Measurements from ENCODE around the gene ZNF318. TPM values are rescaled to one million over a fixed set of nuclear protein-coding genes. Genes with fewer than 3 reads are reported as not detected.
"Not testable (repeated sequence)": the region's sequence is repeated elsewhere in the genome, so short reads cannot be mapped to it uniquely, and the experiment has no call there.

ZNF318 gene
- 14.0 TPM for polyA plus RNA-seq (2013, experiment 1 of 2)
- polyA plus RNA-seq (2013, experiment 2 of 2), result 14.1 TPM

DNA sequence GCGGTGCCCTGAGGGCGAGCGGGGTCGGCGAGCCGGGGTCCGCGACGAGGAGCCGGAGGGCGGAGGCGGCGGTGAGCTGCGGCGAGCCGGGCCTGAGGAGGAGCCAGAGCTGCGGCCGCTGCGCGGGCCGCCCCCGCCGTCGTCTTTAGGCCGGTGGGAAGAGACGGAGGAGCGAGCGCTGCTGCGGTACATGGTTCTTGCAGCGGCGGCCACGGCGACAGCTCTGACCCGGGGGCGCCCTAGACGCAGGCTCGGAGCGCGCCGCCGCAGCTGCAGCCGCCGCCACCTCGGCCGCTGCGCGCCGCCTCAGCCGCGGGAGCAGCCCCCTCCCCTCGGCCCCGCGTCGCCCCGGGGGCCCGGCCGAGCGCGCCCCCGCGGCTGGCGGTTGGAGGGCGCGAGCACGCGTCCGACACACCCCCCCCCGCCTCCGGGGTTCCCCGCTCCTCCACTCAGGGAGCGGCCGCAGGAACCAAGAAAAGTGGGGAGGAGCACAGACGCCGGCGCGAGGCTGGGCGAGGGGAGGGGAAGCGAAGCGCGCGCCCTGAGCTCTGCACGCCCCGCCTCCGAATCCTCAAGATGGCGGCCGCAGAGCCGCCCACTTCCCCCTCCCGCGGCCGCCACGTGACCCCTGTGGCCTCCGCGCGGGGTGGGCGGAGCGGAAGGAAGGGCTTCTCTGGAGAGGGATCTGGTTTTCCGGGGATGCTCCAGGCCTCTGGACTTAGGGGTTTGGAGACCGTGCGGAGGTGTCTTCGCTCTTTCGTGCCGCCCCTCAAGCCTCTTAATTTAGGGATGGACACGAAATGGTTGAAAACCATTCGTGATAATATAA is at the start of gene ZNF318:
TSS of gene ZNF318 (minus strand) at position 474 of the 829 bp plus-strand sequence. CDS start at position 192, 282 bp downstream.
- Histone ChIP-seq H2AFZ (ENCODE audit: low read length) (peak within 1 kb of the TSS; percentile 95), H3K4me1 (ENCODE audit: control insufficient read depth in 2 of 2, insufficient read depth in 1 of 2, low read depth in 1 of 2, low read length in 2 of 2) (peaks cover 2 to 3% of the 10 kb centered on the region in 2 donors), H2BK5ac (ENCODE audit: low read length) (peak within 1 kb of the TSS; percentile 89), H3K4ac (ENCODE audit: low read length) (no peak within 1 kb of the TSS), H2AK5ac (ENCODE audit: low read depth, low read length) (no peak within 1 kb of the TSS), H3K4me2 (ENCODE audit: insufficient read depth, low read length, poor library complexity, severe bottlenecking) (peak within 1 kb of the TSS; percentile 82), H2BK120ac (ENCODE audit: low read depth, low read length) (no peak within 1 kb of the TSS), H2BK12ac (ENCODE audit: low read length) (no peak within 1 kb of the TSS), H4K91ac (ENCODE audit: low read depth, low read length, poor library complexity) (no peak within 1 kb of the TSS), H3K9me3 (replicated peaks in 1 of 2; ENCODE audit: control insufficient read depth in 2 of 2, insufficient read depth in 1 of 2, low read depth in 1 of 2, low read length in 2 of 2) (no peaks in the 10 kb centered on the region), H3K27ac (replicated peaks; ENCODE audit: low read length) (peak within 1 kb of the TSS; percentile 98), H3K9ac (ENCODE audit: low read depth, low read length, poor library complexity) (peak within 1 kb of the TSS; percentile 92), H3K27me3 (ENCODE audit: control insufficient read depth in 3 of 3, insufficient read depth in 3 of 3, low read depth in 1 of 3, low read length in 3 of 3) (no peaks in the 10 kb centered on the region), H3K14ac (ENCODE audit: low read length) (no peak within 1 kb of the TSS), H3K18ac (ENCODE audit: low read length) (peak within 1 kb of the TSS; percentile 92), H3K36me3 (replicated peaks in 1 of 2; ENCODE audit: control insufficient read depth in 2 of 2, insufficient read depth in 2 of 2, low read length in 2 of 2) (peaks cover under 1 to 23% of the 10 kb centered on the region in 2 donors), H3K23ac (ENCODE audit: low read depth, low read length, poor library complexity) (peak within 1 kb of the TSS; percentile 90), H4K8ac (ENCODE audit: low read depth, low read length) (no peak within 1 kb of the TSS), H3K79me1 (ENCODE audit: low read depth, low read length) (no peaks in the 10 kb centered on the region), H3K4me3 (ENCODE audit: low read length in 2 of 2) (peak within 1 kb of the TSS; percentile 58 to 96), H2BK15ac (ENCODE audit: low read length) (no peak within 1 kb of the TSS)
- WGBS, 2 donors (ENCODE audit: extremely low coverage in 2 of 2, insufficient read length in 2 of 2, insufficient replicate concordance in 1 of 2), result no CpG with 5 or more reads among the region's 104 CpGs
- peak; percentile 98 for DNase-seq (ENCODE audit: low spot score)

DNA sequence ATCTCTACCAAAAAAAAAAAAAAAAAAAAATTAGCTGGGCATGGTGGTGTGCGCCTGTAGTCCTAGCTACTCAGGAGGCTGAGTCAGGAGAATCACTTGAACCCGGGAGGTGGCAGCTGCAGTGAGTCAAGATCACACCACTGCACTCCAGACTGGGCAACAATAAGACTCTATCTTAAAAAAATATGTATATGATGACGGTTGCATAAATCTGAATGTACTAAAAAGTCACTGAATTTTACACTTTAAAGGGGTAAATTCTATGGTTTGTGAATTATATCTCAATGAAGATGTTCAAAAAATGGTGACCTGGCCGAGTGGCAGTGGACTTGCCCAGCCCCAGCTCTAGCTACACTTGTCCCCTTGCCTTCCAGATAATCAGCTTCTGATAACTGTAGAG is 47.5 kb upstream of the ZNF318 start:
- H2BK120ac ChIP-seq (ENCODE audit: low read depth, low read length), result no peak overlapping the region
- H3K23ac ChIP-seq (ENCODE audit: low read depth, low read length, poor library complexity), result no peak overlapping the region
- peaks cover 0 to 12% (median 0%) of the 10 kb centered on the region in 3 experiments for H3K27me3 ChIP-seq (ENCODE audit: control insufficient read depth in 3 of 3, insufficient read depth in 3 of 3, low read depth in 1 of 3, low read length in 3 of 3)
- H3K4me3 ChIP-seq (ENCODE audit: low read length in 2 of 2), result no peak overlapping the region
- no peak overlapping the region for H3K4ac ChIP-seq (ENCODE audit: low read length)
- no peak overlapping the region for H3K9ac ChIP-seq (ENCODE audit: low read depth, low read length, poor library complexity)
- no CpG with 5 or more reads among the region's 4 CpGs for WGBS, 2 donors (ENCODE audit: extremely low coverage in 2 of 2, insufficient read length in 2 of 2, insufficient replicate concordance in 1 of 2)
- H3K14ac ChIP-seq (ENCODE audit: low read length), result no peak overlapping the region
- no peak overlapping the region for H2AFZ ChIP-seq (ENCODE audit: low read length)
- no peak overlapping the region for H4K91ac ChIP-seq (ENCODE audit: low read depth, low read length, poor library complexity)
- no peak overlapping the region for H2AK5ac ChIP-seq (ENCODE audit: low read depth, low read length)
- DNase-seq (ENCODE audit: low spot score), result no peak
- H3K9me3 ChIP-seq (replicated peaks in 1 of 2; ENCODE audit: control insufficient read depth in 2 of 2, insufficient read depth in 1 of 2, low read depth in 1 of 2, low read length in 2 of 2), result peaks cover 0 to 2% of the 10 kb centered on the region in 2 donors
- no peak overlapping the region for H2BK5ac ChIP-seq (ENCODE audit: low read length)
- no peak overlapping the region for H3K4me2 ChIP-seq (ENCODE audit: insufficient read depth, low read length, poor library complexity, severe bottlenecking)
- no peaks in the 10 kb centered on the region for H3K79me1 ChIP-seq (ENCODE audit: low read depth, low read length)
- no peak overlapping the region for H3K18ac ChIP-seq (ENCODE audit: low read length)
- H2BK15ac ChIP-seq (ENCODE audit: low read length), result no peak overlapping the region
- no peaks in the 10 kb centered on the region for H3K4me1 ChIP-seq (ENCODE audit: control insufficient read depth in 2 of 2, insufficient read depth in 1 of 2, low read depth in 1 of 2, low read length in 2 of 2)
- no peak overlapping the region for H3K27ac ChIP-seq (replicated peaks; ENCODE audit: low read length)
- no peaks in the 10 kb centered on the region for H3K36me3 ChIP-seq (replicated peaks in 1 of 2; ENCODE audit: control insufficient read depth in 2 of 2, insufficient read depth in 2 of 2, low read length in 2 of 2)
- no peak overlapping the region for H2BK12ac ChIP-seq (ENCODE audit: low read length)
- no peak overlapping the region for H4K8ac ChIP-seq (ENCODE audit: low read depth, low read length)

GRCh38 chr6:43415275-43415674 is 45.8 kb upstream of the ZNF318 start:
- not testable (repeated sequence) for H3K9ac ChIP-seq (ENCODE audit: low read depth, low read length, poor library complexity); H3K27ac ChIP-seq (replicated peaks; ENCODE audit: low read length); H2BK15ac ChIP-seq (ENCODE audit: low read length); H3K4me3 ChIP-seq (ENCODE audit: low read length in 2 of 2); H4K8ac ChIP-seq (ENCODE audit: low read depth, low read length); H4K91ac ChIP-seq (ENCODE audit: low read depth, low read length, poor library complexity); H3K4me1 ChIP-seq (ENCODE audit: control insufficient read depth in 2 of 2, insufficient read depth in 1 of 2, low read depth in 1 of 2, low read length in 2 of 2); H2BK12ac ChIP-seq (ENCODE audit: low read length); H3K4ac ChIP-seq (ENCODE audit: low read length); H3K14ac ChIP-seq (ENCODE audit: low read length); H3K23ac ChIP-seq (ENCODE audit: low read depth, low read length, poor library complexity); H3K18ac ChIP-seq (ENCODE audit: low read length); H3K36me3 ChIP-seq (replicated peaks in 1 of 2; ENCODE audit: control insufficient read depth in 2 of 2, insufficient read depth in 2 of 2, low read length in 2 of 2); H2BK5ac ChIP-seq (ENCODE audit: low read length); DNase-seq (ENCODE audit: low spot score); H3K4me2 ChIP-seq (ENCODE audit: insufficient read depth, low read length, poor library complexity, severe bottlenecking); H3K79me1 ChIP-seq (ENCODE audit: low read depth, low read length); H2AFZ ChIP-seq (ENCODE audit: low read length); H3K9me3 ChIP-seq (replicated peaks in 1 of 2; ENCODE audit: control insufficient read depth in 2 of 2, insufficient read depth in 1 of 2, low read depth in 1 of 2, low read length in 2 of 2); H2AK5ac ChIP-seq (ENCODE audit: low read depth, low read length); H2BK120ac ChIP-seq (ENCODE audit: low read depth, low read length)
- no CpG with 5 or more reads among the region's 8 CpGs for WGBS, 2 donors (ENCODE audit: extremely low coverage in 2 of 2, insufficient read length in 2 of 2, insufficient replicate concordance in 1 of 2)
- peaks cover 0 to 12% (median 0%) of the 10 kb centered on the region in 3 experiments for H3K27me3 ChIP-seq (ENCODE audit: control insufficient read depth in 3 of 3, insufficient read depth in 3 of 3, low read depth in 1 of 3, low read length in 3 of 3)

GRCh38 chr6:43413002-43413401 is 43.6 kb upstream of the ZNF318 start:
- H3K23ac ChIP-seq (ENCODE audit: low read depth, low read length, poor library complexity), result no peak overlapping the region
- no peaks in the 10 kb centered on the region for H3K79me1 ChIP-seq (ENCODE audit: low read depth, low read length)
- no peak for DNase-seq (ENCODE audit: low spot score)
- no peak overlapping the region for H3K27ac ChIP-seq (replicated peaks; ENCODE audit: low read length)
- no peak overlapping the region for H4K91ac ChIP-seq (ENCODE audit: low read depth, low read length, poor library complexity)
- no CpG with 5 or more reads among the region's 2 CpGs for WGBS, 2 donors (ENCODE audit: extremely low coverage in 2 of 2, insufficient read length in 2 of 2, insufficient replicate concordance in 1 of 2)
- no peaks in the 10 kb centered on the region for H3K4me1 ChIP-seq (ENCODE audit: control insufficient read depth in 2 of 2, insufficient read depth in 1 of 2, low read depth in 1 of 2, low read length in 2 of 2)
- no peak overlapping the region for H2BK120ac ChIP-seq (ENCODE audit: low read depth, low read length)
- H2BK12ac ChIP-seq (ENCODE audit: low read length), result no peak overlapping the region
- no peak overlapping the region for H3K14ac ChIP-seq (ENCODE audit: low read length)
- no peak overlapping the region for H4K8ac ChIP-seq (ENCODE audit: low read depth, low read length)
- no peak overlapping the region for H3K9ac ChIP-seq (ENCODE audit: low read depth, low read length, poor library complexity)
- H3K36me3 ChIP-seq (replicated peaks in 1 of 2; ENCODE audit: control insufficient read depth in 2 of 2, insufficient read depth in 2 of 2, low read length in 2 of 2), result no peaks in the 10 kb centered on the region
- H3K27me3 ChIP-seq (ENCODE audit: control insufficient read depth in 3 of 3, insufficient read depth in 3 of 3, low read depth in 1 of 3, low read length in 3 of 3), result peaks cover 0 to 12% (median 0%) of the 10 kb centered on the region in 3 experiments
- H3K4me3 ChIP-seq (ENCODE audit: low read length in 2 of 2), result no peak overlapping the region
- no peak overlapping the region for H3K4ac ChIP-seq (ENCODE audit: low read length)
- H3K4me2 ChIP-seq (ENCODE audit: insufficient read depth, low read length, poor library complexity, severe bottlenecking), result no peak overlapping the region
- no peak overlapping the region for H2BK15ac ChIP-seq (ENCODE audit: low read length)
- peak overlapping the region; percentile 67 for H3K18ac ChIP-seq (ENCODE audit: low read length)
- H2BK5ac ChIP-seq (ENCODE audit: low read length), result no peak overlapping the region
- no peak overlapping the region for H2AFZ ChIP-seq (ENCODE audit: low read length)
- H2AK5ac ChIP-seq (ENCODE audit: low read depth, low read length), result peak overlapping the region; percentile 88
- peaks cover 0 to 2% of the 10 kb centered on the region in 2 donors for H3K9me3 ChIP-seq (replicated peaks in 1 of 2; ENCODE audit: control insufficient read depth in 2 of 2, insufficient read depth in 1 of 2, low read depth in 1 of 2, low read length in 2 of 2)

All from neuronal stem cell (in vitro differentiated cells).